Thyroid gland (tissue), 4 donors: ENCODE results near the gene IFRD1.

Experiments
- POLR2A ChIP-seq, 2 donors: fragments of 450-650 bp; IDR thresholded peaks; one replicate each; pipeline ENCODE4 v1.6.1; 2017; ENCODE audit warnings: antibody characterized with exemption in 2 of 2, mild to moderate bottlenecking in 2 of 2, moderate library complexity in 1 of 2
- TF ChIP-seq, protein P1 (sequence below), 6 experiments: fragments of 200-600 bp in 3 of 6; fragments of 450-650 bp in 3 of 6; sonication (generic) in 3 of 6; IDR thresholded peaks; one replicate each; pipeline ENCODE4 v1.5.1; 2016 to 2019; ENCODE audit warnings: antibody characterized with exemption in 6 of 6, mild to moderate bottlenecking in 2 of 6, inconsistent platforms in 1 of 6, moderate library complexity in 1 of 6

DNA sequence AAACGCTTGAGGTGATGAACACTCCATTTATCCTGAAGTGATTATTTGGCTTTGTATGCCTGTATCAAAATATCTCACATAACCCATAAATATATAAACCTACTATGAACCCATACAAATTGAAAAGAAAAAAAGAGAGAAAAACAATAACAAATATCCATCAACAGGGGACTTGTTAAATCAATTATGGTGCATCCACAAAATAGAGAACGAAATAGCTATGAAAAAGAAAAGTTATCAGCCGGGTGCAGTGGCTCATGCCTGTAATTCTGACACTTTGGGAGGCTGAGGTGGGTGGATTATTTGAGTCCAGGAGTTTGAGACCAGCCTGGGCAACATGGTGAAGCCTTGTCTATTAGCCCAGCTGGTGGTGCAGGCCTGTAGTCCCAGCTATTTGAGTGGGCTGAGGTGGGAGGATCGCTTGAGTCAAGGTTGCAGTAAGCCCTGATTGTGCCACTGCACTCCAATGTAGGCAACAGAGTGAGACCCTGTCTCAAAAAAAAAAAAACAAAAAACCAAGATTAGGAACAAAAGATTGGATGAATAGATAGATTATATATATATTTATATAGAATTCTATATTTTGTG is 30.6 kb upstream of the IFRD1 start:
- TF ChIP-seq, protein P1, sequence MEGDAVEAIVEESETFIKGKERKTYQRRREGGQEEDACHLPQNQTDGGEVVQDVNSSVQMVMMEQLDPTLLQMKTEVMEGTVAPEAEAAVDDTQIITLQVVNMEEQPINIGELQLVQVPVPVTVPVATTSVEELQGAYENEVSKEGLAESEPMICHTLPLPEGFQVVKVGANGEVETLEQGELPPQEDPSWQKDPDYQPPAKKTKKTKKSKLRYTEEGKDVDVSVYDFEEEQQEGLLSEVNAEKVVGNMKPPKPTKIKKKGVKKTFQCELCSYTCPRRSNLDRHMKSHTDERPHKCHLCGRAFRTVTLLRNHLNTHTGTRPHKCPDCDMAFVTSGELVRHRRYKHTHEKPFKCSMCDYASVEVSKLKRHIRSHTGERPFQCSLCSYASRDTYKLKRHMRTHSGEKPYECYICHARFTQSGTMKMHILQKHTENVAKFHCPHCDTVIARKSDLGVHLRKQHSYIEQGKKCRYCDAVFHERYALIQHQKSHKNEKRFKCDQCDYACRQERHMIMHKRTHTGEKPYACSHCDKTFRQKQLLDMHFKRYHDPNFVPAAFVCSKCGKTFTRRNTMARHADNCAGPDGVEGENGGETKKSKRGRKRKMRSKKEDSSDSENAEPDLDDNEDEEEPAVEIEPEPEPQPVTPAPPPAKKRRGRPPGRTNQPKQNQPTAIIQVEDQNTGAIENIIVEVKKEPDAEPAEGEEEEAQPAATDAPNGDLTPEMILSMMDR (IDR thresholded peaks at IDR 0.05): no peak
- no peak for TF ChIP-seq POLR2A (IDR thresholded peaks at IDR 0.05)
